Esophagus muscularis mucosa (tissue), 4 donors: ENCODE results near the gene EHD2. TPM values are rescaled to one million over a fixed set of nuclear protein-coding genes. Genes with fewer than 3 reads are reported as not detected.
"Not testable (repeated sequence)": the region's sequence is repeated elsewhere in the genome, so short reads cannot be mapped to it uniquely, and the experiment has no call there.

Source experiments
- DNase-seq: peaks from one replicate; pipeline ENCODE4 v3.0.0-alpha.2; 2017; ENCODE audit errors: extremely low spot score
- H3K27ac ChIP-seq, 4 donors: fragments of 200-600 bp; sonication (generic); replicated peaks in 1 of 4; 1 replicate in 3 of 4; 2 replicates in 1 of 4; pipeline ENCODE4 v1.5.1; 2016 to 2019; ENCODE audit warnings: mild to moderate bottlenecking in 1 of 4
- H3K27me3 ChIP-seq, 4 donors: fragments of 200-600 bp; sonication (generic); one replicate each; pipeline versions ENCODE4 v1.5.1 to v1.6.0; 2016 to 2019
- H3K36me3 ChIP-seq, 4 donors: fragments of 200-600 bp; sonication (generic); one replicate each; pipeline ENCODE4 v1.5.1; 2016 to 2019
- H3K4me1 ChIP-seq, 4 donors: fragments of 200-600 bp; sonication (generic); one replicate each; pipeline ENCODE4 v1.5.1; 2016 to 2019
- H3K4me3 ChIP-seq, 4 donors: fragments of 200-600 bp; sonication (generic); 1 replicate in 2 of 4; 2 replicates in 2 of 4; pipeline ENCODE4 v1.5.1; 2016 to 2019; ENCODE audit warnings: mild to moderate bottlenecking in 4 of 4, moderate library complexity in 1 of 4
- H3K9me3 ChIP-seq, 4 donors: fragments of 200-600 bp; sonication (generic); 1 replicate in 3 of 4; 2 replicates in 1 of 4; pipeline ENCODE4 v1.5.1; 2016 to 2019
- CTCF ChIP-seq, 3 experiments: fragments of 200-600 bp in 2 of 3; fragments of 450-650 bp in 1 of 3; sonication (generic) in 2 of 3; IDR thresholded peaks; one replicate each; pipeline ENCODE4 v1.5.1; 2017 to 2019; ENCODE audit warnings: antibody characterized with exemption in 3 of 3, mild to moderate bottlenecking in 2 of 3, moderate library complexity in 1 of 3
- EP300 ChIP-seq: sonication (generic); formaldehyde crosslinking; IDR thresholded peaks from one replicate; pipeline ENCODE4 v1.6.1; 2017; ENCODE audit warnings: antibody characterized with exemption
- POLR2A ChIP-seq: fragments of 450-650 bp; IDR thresholded peaks from one replicate; pipeline ENCODE4 v1.6.1; 2017; ENCODE audit warnings: antibody characterized with exemption, moderate library complexity, mild to moderate bottlenecking, low read depth
- POLR2AphosphoS5 ChIP-seq, 2 donors: sonication (generic); formaldehyde crosslinking; IDR thresholded peaks; one replicate each; pipeline ENCODE4 v1.6.1; 2017; ENCODE audit warnings: antibody characterized with exemption in 2 of 2
- WGBS: methylation state at CpG from one replicate; pipeline ENCODE4 v1.1.5; 2018; 5-methylcytosine and 5-hydroxymethylcytosine counted together
- intact Hi-C: fragments of 100-400 bp; cut with DNase I; formaldehyde crosslinking; loops from one replicate; pipeline ENCODE4 v1.15.1; 2023
- total RNA-seq, 4 donors: library from RNA; depleted of rRNA; stranded (reverse); fragments of >200 nt; gene quantifications; one replicate each; pipeline versions ENCODE4 v1.1.0 to v1.2.1, GENCODE V29; 2016

EHD2 gene
- total RNA-seq, 4 donors from 2014 or later, result 154 to 444 (median 250) TPM

- DNase-seq, result no peak
- Histone ChIP-seq H3K36me3 (peaks cover 8 to 20% (median 19%) of the 10 kb centered on the region in 4 donors), H3K4me1 (peaks cover 63 to 84% (median 79%) of the 10 kb centered on the region in 4 donors), H3K27ac (peak overlapping the region; percentile 87 to 97 (median 97)), H3K9me3 (peaks cover 0 to 3% (median 0%) of the 10 kb centered on the region in 4 donors), H3K4me3 (peak overlapping the region; percentile 6 to 70 (median 22)), H3K27me3 (no peaks in the 10 kb centered on the region)
- intact Hi-C loops, result no loop called here
- no peak for TF ChIP-seq EP300
- TF ChIP-seq CTCF (IDR thresholded peaks at IDR 0.05), result no peak
- no peak for TF ChIP-seq POLR2AphosphoS5 (IDR thresholded peaks at IDR 0.05)
- no peak for TF ChIP-seq POLR2A
- WGBS, result 69% methylated on average over 13 of the region's 32 CpGs
Measured at GRCh38 chr19:47716270-47716937, 3.2 kb downstream of the EHD2 start.

GRCh38 chr19:47718415-47719046 lies 5.3 kb downstream of the EHD2 start:
- intact Hi-C loops, DNase-seq, H3K27me3 ChIP-seq, H3K9me3 ChIP-seq: not testable (repeated sequence)
- peaks cover 8 to 34% (median 29%) of the 10 kb centered on the region in 4 donors for H3K36me3 ChIP-seq
- 34% methylated on average over 10 of the region's 11 CpGs for WGBS
- peak overlapping the region; percentile 44 to 62 (median 48) for H3K4me3 ChIP-seq
- H3K27ac ChIP-seq, result peak overlapping the region; percentile 87 to 97 (median 97)
- H3K4me1 ChIP-seq, result peaks cover 73 to 99% (median 97%) of the 10 kb centered on the region in 4 donors

- peaks cover 0 to 3% (median 0%) of the 10 kb centered on the region in 4 donors for H3K9me3 ChIP-seq
- peak overlapping the region; percentile 87 to 97 (median 97) for H3K27ac ChIP-seq
- WGBS, result 36% methylated on average over 25 of the region's 26 CpGs
- H3K4me1 ChIP-seq, result peaks cover 80 to 100% (median 99%) of the 10 kb centered on the region in 4 donors
- H3K27me3 ChIP-seq, result no peaks in the 10 kb centered on the region
- intact Hi-C loops, result no loop called here
- peaks cover 8 to 40% (median 31%) of the 10 kb centered on the region in 4 donors for H3K36me3 ChIP-seq
- TF ChIP-seq POLR2AphosphoS5 (IDR thresholded peaks at IDR 0.05), result peak; percentile 85 to 90
- no peak for TF ChIP-seq EP300
- no peak for TF ChIP-seq CTCF (IDR thresholded peaks at IDR 0.05)
- no peak for TF ChIP-seq POLR2A
- peak; percentile 98 for DNase-seq
- H3K4me3 ChIP-seq, result peak overlapping the region; percentile 44 to 62 (median 48)
Measured at GRCh38 chr19:47719047-47719859, 6.0 kb downstream of the EHD2 start.

GRCh38 chr19:47720669-47721422 lies 7.6 kb downstream of the EHD2 start:
- no peak for DNase-seq
- intact Hi-C loops, result no loop called here
- peak overlapping the region; percentile 87 to 97 (median 97) for H3K27ac ChIP-seq
- H3K9me3 ChIP-seq, result no peaks in the 10 kb centered on the region
- no peaks in the 10 kb centered on the region for H3K27me3 ChIP-seq
- H3K4me1 ChIP-seq, result peaks cover 74 to 100% (median 97%) of the 10 kb centered on the region in 4 donors
- peak overlapping the region; percentile 44 to 62 (median 48) for H3K4me3 ChIP-seq
- 68% methylated on average over 14 of the region's 14 CpGs for WGBS
- TF ChIP-seq EP300, result no peak
- no peak for TF ChIP-seq POLR2A
- H3K36me3 ChIP-seq, result peaks cover 10 to 51% (median 41%) of the 10 kb centered on the region in 4 donors

GRCh38 chr19:47723581-47723940 lies 10.3 kb downstream of the EHD2 start:
- intact Hi-C loops, result no loop called here
- TF ChIP-seq POLR2AphosphoS5 (IDR thresholded peaks at IDR 0.05) (peak in 1 of 2 donors; percentile 46), EP300 (no peak)
- no peak for DNase-seq
- peaks cover 16 to 65% (median 49%) of the 10 kb centered on the region in 4 donors for H3K36me3 ChIP-seq
- no peaks in the 10 kb centered on the region for H3K9me3 ChIP-seq
- H3K27me3 ChIP-seq, result no peaks in the 10 kb centered on the region
- peak overlapping the region; percentile 37 to 56 (median 46) for H3K4me3 ChIP-seq
- peak overlapping the region; percentile 85 to 97 (median 92) for H3K27ac ChIP-seq
- 22% methylated on average over 7 of the region's 7 CpGs for WGBS
- peaks cover 73 to 100% (median 97%) of the 10 kb centered on the region in 4 donors for H3K4me1 ChIP-seq
